Measurements from ENCODE around the gene NXNL2.

- TF ChIP-seq CTCF (IDR thresholded peaks at IDR 0.05; ENCODE audit: low read depth, low read length) (no peak), EZH2phosphoT487 (IDR thresholded peaks at IDR 0.05; ENCODE audit: low read depth) (no peak)
Observed at GRCh38 chr9:88540251-88540763, 5.3 kb downstream of the NXNL2 start.
